Mammary epithelial cell (primary cell): Measurements from ENCODE around the gene LAMC3.

ENCODE experiments used
- CTCF ChIP-seq, 2 donors: IDR thresholded peaks in 1 of 2; conservative IDR thresholded peaks in 1 of 2; 2 replicates each; pipeline ENCODE4 v1.5.1; 2011 to 2012; ENCODE audit warnings: inconsistent platforms in 2 of 2, low read length in 2 of 2, mild to moderate bottlenecking in 2 of 2, control low read depth in 1 of 2, low read depth in 1 of 2; ENCODE audit not compliant: insufficient read depth in 1 of 2; ENCODE audit errors: extremely low read depth in 1 of 2
- EZH2 ChIP-seq: IDR thresholded peaks from 2 replicates; pipeline ENCODE4 v1.6.1; 2012; ENCODE audit warnings: low read length, inconsistent platforms, borderline replicate concordance

GRCh38 chr9:131076347-131077195 is 67.6 kb downstream of the LAMC3 start:
- TF ChIP-seq CTCF (conservative IDR thresholded peaks at IDR 0.05 in 1 of 2, IDR thresholded peaks at IDR 0.05 in 1 of 2; ENCODE audit: extremely low read depth in 1 of 2, insufficient read depth in 1 of 2, low read depth in 1 of 2, low read length in 2 of 2) (no peak), EZH2 (no peak)
